ENCODE measurements around the gene WARS2.

GRCh38 chr1:119090250-119090649, 50.2 kb downstream of the WARS2 start:
- TF ChIP-seq, protein P1, sequence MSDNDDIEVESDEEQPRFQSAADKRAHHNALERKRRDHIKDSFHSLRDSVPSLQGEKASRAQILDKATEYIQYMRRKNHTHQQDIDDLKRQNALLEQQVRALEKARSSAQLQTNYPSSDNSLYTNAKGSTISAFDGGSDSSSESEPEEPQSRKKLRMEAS (IDR thresholded peaks at IDR 0.05): no peak
- TF ChIP-seq EP300 (IDR thresholded peaks at IDR 0.05; ENCODE audit: borderline replicate concordance) (no peak), RAD21 (IDR thresholded peaks at IDR 0.05; ENCODE audit: low read depth) (no peak), EGR1 (IDR thresholded peaks at IDR 0.05) (no peak), TAF1 (IDR thresholded peaks at IDR 0.05; ENCODE audit: low read depth) (no peak)
- TF ChIP-seq, protein P2, sequence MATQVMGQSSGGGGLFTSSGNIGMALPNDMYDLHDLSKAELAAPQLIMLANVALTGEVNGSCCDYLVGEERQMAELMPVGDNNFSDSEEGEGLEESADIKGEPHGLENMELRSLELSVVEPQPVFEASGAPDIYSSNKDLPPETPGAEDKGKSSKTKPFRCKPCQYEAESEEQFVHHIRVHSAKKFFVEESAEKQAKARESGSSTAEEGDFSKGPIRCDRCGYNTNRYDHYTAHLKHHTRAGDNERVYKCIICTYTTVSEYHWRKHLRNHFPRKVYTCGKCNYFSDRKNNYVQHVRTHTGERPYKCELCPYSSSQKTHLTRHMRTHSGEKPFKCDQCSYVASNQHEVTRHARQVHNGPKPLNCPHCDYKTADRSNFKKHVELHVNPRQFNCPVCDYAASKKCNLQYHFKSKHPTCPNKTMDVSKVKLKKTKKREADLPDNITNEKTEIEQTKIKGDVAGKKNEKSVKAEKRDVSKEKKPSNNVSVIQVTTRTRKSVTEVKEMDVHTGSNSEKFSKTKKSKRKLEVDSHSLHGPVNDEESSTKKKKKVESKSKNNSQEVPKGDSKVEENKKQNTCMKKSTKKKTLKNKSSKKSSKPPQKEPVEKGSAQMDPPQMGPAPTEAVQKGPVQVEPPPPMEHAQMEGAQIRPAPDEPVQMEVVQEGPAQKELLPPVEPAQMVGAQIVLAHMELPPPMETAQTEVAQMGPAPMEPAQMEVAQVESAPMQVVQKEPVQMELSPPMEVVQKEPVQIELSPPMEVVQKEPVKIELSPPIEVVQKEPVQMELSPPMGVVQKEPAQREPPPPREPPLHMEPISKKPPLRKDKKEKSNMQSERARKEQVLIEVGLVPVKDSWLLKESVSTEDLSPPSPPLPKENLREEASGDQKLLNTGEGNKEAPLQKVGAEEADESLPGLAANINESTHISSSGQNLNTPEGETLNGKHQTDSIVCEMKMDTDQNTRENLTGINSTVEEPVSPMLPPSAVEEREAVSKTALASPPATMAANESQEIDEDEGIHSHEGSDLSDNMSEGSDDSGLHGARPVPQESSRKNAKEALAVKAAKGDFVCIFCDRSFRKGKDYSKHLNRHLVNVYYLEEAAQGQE (IDR thresholded peaks at IDR 0.05; ENCODE audit: low read depth): no peak
